ENCODE measurements around the gene VSIR.

Gene VSIR

DNA sequence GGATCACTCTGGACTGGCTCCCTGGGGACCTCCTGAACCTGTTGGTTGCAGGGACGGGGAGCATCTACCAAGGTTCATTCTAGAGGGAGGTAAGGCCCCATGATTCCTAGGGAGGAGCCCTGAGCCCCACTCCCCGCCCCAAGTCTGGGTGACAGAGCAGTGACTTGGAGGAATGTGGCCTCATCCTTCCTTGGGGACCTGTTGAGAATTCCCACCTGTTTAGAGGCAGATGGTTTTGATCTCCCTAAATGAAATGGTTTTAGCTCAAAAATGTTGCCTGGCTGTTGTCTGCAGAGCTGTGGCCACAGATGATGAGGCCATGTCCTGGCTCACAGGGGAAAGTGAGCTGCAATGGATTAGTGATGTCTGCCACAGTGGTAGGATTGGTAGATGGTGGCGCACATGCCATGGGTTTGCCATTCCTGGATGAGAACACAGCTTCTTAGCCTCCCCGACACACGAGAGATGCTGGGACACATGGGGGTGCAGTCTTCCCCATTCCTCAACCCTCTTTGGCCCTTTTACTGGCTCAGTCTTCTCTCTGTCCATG, 66.0 kb downstream of the VSIR start:
- no peaks in the 10 kb centered on the region for H3K9me3 ChIP-seq (ENCODE audit: insufficient read depth, low read length)
- no peaks in the 10 kb centered on the region for H3K36me3 ChIP-seq (ENCODE audit: low read length)
- H3K4me3 ChIP-seq (ENCODE audit: insufficient read depth, low read length, poor library complexity, severe bottlenecking): no peak overlapping the region
- no peak for TF ChIP-seq EZH2phosphoT487 (conservative IDR thresholded peaks at IDR 0.05; ENCODE audit: low read length)
- TF ChIP-seq, protein P1, sequence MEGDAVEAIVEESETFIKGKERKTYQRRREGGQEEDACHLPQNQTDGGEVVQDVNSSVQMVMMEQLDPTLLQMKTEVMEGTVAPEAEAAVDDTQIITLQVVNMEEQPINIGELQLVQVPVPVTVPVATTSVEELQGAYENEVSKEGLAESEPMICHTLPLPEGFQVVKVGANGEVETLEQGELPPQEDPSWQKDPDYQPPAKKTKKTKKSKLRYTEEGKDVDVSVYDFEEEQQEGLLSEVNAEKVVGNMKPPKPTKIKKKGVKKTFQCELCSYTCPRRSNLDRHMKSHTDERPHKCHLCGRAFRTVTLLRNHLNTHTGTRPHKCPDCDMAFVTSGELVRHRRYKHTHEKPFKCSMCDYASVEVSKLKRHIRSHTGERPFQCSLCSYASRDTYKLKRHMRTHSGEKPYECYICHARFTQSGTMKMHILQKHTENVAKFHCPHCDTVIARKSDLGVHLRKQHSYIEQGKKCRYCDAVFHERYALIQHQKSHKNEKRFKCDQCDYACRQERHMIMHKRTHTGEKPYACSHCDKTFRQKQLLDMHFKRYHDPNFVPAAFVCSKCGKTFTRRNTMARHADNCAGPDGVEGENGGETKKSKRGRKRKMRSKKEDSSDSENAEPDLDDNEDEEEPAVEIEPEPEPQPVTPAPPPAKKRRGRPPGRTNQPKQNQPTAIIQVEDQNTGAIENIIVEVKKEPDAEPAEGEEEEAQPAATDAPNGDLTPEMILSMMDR (IDR thresholded peaks at IDR 0.05; ENCODE audit: insufficient read depth, low read length, poor library complexity, severe bottlenecking): no peak
- H3K9me2 ChIP-seq (replicated peaks; ENCODE audit: insufficient read depth, low read length): no peaks in the 10 kb centered on the region
- no peak overlapping the region for H3K4me2 ChIP-seq (ENCODE audit: low read depth, low read length, poor library complexity, severe bottlenecking)
- H3K79me2 ChIP-seq (ENCODE audit: insufficient read depth, low read length): no peaks in the 10 kb centered on the region
- no peaks in the 10 kb centered on the region for H3K27me3 ChIP-seq (ENCODE audit: low read length)
- no peaks in the 10 kb centered on the region for H3F3A ChIP-seq (ENCODE audit: insufficient read depth)
- H2AFZ ChIP-seq (ENCODE audit: low read depth, low read length, severe bottlenecking): no peak overlapping the region
- no peak overlapping the region for H3K9ac ChIP-seq (ENCODE audit: low read length)
- H4K20me1 ChIP-seq (ENCODE audit: low read depth, low read length): no peaks in the 10 kb centered on the region
- no peak overlapping the region for H3K27ac ChIP-seq (ENCODE audit: low read depth, low read length)

DNA sequence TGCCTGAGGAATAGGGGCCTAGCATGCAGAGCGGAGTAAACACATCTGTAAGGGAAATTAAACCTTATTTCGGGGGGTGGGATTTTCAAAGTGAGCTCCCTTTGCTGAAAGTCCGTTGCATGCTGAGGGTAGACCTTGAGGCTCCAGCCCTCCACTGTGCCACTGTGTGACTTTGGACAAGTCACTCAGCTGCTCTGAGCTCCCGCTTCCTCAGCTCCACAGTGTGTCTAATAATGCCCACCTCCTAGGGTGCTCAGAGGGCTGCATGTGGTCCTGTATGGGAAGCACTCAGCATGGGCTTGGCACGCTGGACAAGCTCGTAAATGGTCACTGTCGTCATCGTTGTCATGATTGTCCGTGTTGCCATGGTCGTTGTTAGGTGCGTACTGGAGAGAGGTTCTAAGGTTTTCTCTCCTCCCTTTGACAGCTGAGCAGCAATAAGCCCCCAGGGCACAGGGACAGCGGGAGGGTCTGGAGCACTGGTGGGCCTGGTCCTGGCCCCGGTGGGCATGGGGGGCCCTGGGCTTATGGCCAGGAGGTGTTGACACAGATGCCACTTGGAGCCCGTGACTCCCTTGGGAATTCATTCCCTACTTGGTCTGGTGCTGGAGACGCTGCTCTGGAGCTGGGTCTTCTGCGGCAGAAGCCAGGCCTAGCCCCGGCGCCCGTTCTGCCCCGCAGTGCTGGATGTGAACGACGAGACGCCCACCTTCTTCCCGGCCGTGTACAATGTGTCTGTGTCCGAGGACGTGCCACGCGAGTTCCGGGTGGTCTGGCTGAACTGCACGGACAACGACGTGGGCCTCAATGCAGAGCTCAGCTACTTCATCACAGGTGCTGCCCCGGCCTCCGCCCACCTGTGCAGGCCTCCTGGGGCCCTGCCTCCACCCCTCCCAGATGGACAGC, 66.9 kb downstream of the VSIR start:
- no peak overlapping the region for H3K9ac ChIP-seq (ENCODE audit: low read length)
- H3K27me3 ChIP-seq (ENCODE audit: low read length): no peaks in the 10 kb centered on the region
- no peaks in the 10 kb centered on the region for H3K36me3 ChIP-seq (ENCODE audit: low read length)
- H3K9me3 ChIP-seq (ENCODE audit: insufficient read depth, low read length): no peaks in the 10 kb centered on the region
- no peak overlapping the region for H3K4me2 ChIP-seq (ENCODE audit: low read depth, low read length, poor library complexity, severe bottlenecking)
- H3K79me2 ChIP-seq (ENCODE audit: insufficient read depth, low read length): no peaks in the 10 kb centered on the region
- H3K27ac ChIP-seq (ENCODE audit: low read depth, low read length): no peak overlapping the region
- no peaks in the 10 kb centered on the region for H3K9me2 ChIP-seq (replicated peaks; ENCODE audit: insufficient read depth, low read length)
- TF ChIP-seq, protein P1 (IDR thresholded peaks at IDR 0.05; ENCODE audit: insufficient read depth, low read length, poor library complexity, severe bottlenecking): no peak
- no peak for TF ChIP-seq EZH2phosphoT487 (conservative IDR thresholded peaks at IDR 0.05; ENCODE audit: low read length)
- no peak overlapping the region for H2AFZ ChIP-seq (ENCODE audit: low read depth, low read length, severe bottlenecking)
- no peak overlapping the region for H3K4me3 ChIP-seq (ENCODE audit: insufficient read depth, low read length, poor library complexity, severe bottlenecking)
- H3F3A ChIP-seq (ENCODE audit: insufficient read depth): no peaks in the 10 kb centered on the region
- no peaks in the 10 kb centered on the region for H4K20me1 ChIP-seq (ENCODE audit: low read depth, low read length)

DNA sequence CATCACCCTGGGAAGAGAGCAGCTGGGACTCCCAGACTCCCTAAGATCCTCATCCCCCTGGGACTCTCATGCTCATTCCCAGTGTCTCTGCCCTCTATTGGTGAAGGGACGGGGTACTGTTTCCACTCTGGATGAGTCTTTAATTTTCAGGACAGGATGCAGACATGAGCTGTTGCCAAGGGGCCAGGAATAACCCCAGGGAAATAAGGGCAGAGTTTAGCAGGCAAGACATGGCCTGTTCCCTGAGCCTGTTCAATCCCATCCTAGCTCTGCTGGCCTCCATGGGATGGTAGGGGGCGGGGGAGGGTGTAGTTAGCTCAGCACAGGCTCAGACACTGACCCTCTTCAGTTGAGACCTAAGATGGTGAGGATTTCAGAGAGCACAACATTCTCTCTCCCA, 67.7 kb downstream of the VSIR start:
- H3K9ac ChIP-seq (ENCODE audit: low read length): no peak overlapping the region

More for the DNA sequence above, 67.7 kb downstream of the VSIR start:
- Histone ChIP-seq H3F3A (ENCODE audit: insufficient read depth) (no peaks in the 10 kb centered on the region), H3K27ac (ENCODE audit: low read depth, low read length) (no peak overlapping the region), H3K79me2 (ENCODE audit: insufficient read depth, low read length) (no peaks in the 10 kb centered on the region), H3K9me3 (ENCODE audit: insufficient read depth, low read length) (no peaks in the 10 kb centered on the region), H3K4me2 (ENCODE audit: low read depth, low read length, poor library complexity, severe bottlenecking) (no peak overlapping the region), H4K20me1 (ENCODE audit: low read depth, low read length) (no peaks in the 10 kb centered on the region), H3K27me3 (ENCODE audit: low read length) (no peaks in the 10 kb centered on the region), H3K36me3 (ENCODE audit: low read length) (no peaks in the 10 kb centered on the region), H3K4me3 (ENCODE audit: insufficient read depth, low read length, poor library complexity, severe bottlenecking) (no peak overlapping the region), H3K9me2 (replicated peaks; ENCODE audit: insufficient read depth, low read length) (no peaks in the 10 kb centered on the region), H2AFZ (ENCODE audit: low read depth, low read length, severe bottlenecking) (no peak overlapping the region)
- TF ChIP-seq, protein P1 (IDR thresholded peaks at IDR 0.05; ENCODE audit: insufficient read depth, low read length, poor library complexity, severe bottlenecking): no peak
- TF ChIP-seq EZH2phosphoT487 (conservative IDR thresholded peaks at IDR 0.05; ENCODE audit: low read length): no peak
